HepG2 (cell line): ENCODE data around the gene FITM2. TPM values are rescaled to one million over a fixed set of nuclear protein-coding genes. Genes with fewer than 3 reads are reported as not detected.

ENCODE experiments used
- AKAP8 ChIP-seq: sonication (generic); formaldehyde crosslinking; IDR thresholded peaks from 2 replicates; pipeline ENCODE4 v1.5.1; 2020; ENCODE audit warnings: mild to moderate bottlenecking, missing genetic modification reagents
- ARHGAP35 ChIP-seq: sonication (generic); formaldehyde crosslinking; IDR thresholded peaks from 2 replicates; pipeline ENCODE4 v1.9.0; 2022; ENCODE audit warnings: mild to moderate bottlenecking, inconsistent platforms, moderate library complexity, missing genetic modification reagents, borderline replicate concordance
- ERF ChIP-seq: IDR thresholded peaks from 2 replicates; pipeline ENCODE4 v1.6.1; 2018; ENCODE audit warnings: missing biosample characterization, missing genetic modification reagents
- IRF1 ChIP-seq: sonication (generic); formaldehyde crosslinking; IDR thresholded peaks from 2 replicates; pipeline ENCODE4 v1.4.0; 2020; ENCODE audit warnings: low read depth, mild to moderate bottlenecking, missing genetic modification reagents
- MXD4 ChIP-seq: IDR thresholded peaks from 2 replicates; pipeline ENCODE4 v1.6.1; 2016; ENCODE audit warnings: mild to moderate bottlenecking, missing biosample characterization, missing genetic modification reagents
- NFATC3 ChIP-seq: sonication (generic); formaldehyde crosslinking; IDR thresholded peaks from 2 replicates; pipeline ENCODE4 v1.5.1; 2020; ENCODE audit warnings: mild to moderate bottlenecking, missing genetic modification reagents
- TAF1 ChIP-seq: sonication (generic); formaldehyde crosslinking; IDR thresholded peaks from 2 replicates; pipeline ENCODE4 v1.4.0; 2020; ENCODE audit warnings: missing genetic modification reagents
- TIGD3 ChIP-seq: sonication (generic); formaldehyde crosslinking; IDR thresholded peaks from 2 replicates; pipeline ENCODE4 v1.5.1; 2020; ENCODE audit warnings: mild to moderate bottlenecking, missing genetic modification reagents, borderline replicate concordance
- USF2 ChIP-seq, 2 experiments: sonication (generic) in 1 of 2; formaldehyde crosslinking in 1 of 2; IDR thresholded peaks; 2 replicates each; pipeline versions ENCODE4 v1.5.1 to v1.6.1; 2011 to 2020; ENCODE audit warnings: borderline replicate concordance in 1 of 2, low read depth in 1 of 2, low read length in 1 of 2, mild to moderate bottlenecking in 1 of 2, missing genetic modification reagents in 1 of 2, moderate library complexity in 1 of 2
- ZBTB2 ChIP-seq: sonication (generic); formaldehyde crosslinking; IDR thresholded peaks from 2 replicates; pipeline ENCODE4 v1.8.0; 2022; ENCODE audit warnings: low read depth, missing genetic modification reagents
- ZBTB3 ChIP-seq: sonication (generic); formaldehyde crosslinking; IDR thresholded peaks from 2 replicates; pipeline ENCODE4 v1.4.0; 2020; ENCODE audit warnings: low read depth, mild to moderate bottlenecking, moderate library complexity, missing genetic modification reagents, borderline replicate concordance
- ZBTB43 ChIP-seq: sonication (generic); formaldehyde crosslinking; conservative IDR thresholded peaks from 2 replicates; pipeline ENCODE4 v1.4.0; 2020; ENCODE audit warnings: missing genetic modification reagents
- ZMYM3 ChIP-seq: sonication (generic); formaldehyde crosslinking; IDR thresholded peaks from 2 replicates; pipeline ENCODE4 v1.5.1; 2020; ENCODE audit warnings: mild to moderate bottlenecking, missing genetic modification reagents
- ZNF136 ChIP-seq: sonication (generic); formaldehyde crosslinking; IDR thresholded peaks from 2 replicates; pipeline ENCODE4 v1.8.1; 2022; ENCODE audit warnings: low read depth, mild to moderate bottlenecking, moderate library complexity, missing genetic modification reagents
- ZNF501 ChIP-seq: sonication (generic); formaldehyde crosslinking; IDR thresholded peaks from 2 replicates; pipeline ENCODE4 v1.5.1; 2020; ENCODE audit warnings: mild to moderate bottlenecking, moderate library complexity, missing genetic modification reagents
- ZNF567 ChIP-seq: sonication (generic); formaldehyde crosslinking; IDR thresholded peaks from 2 replicates; pipeline ENCODE4 v1.8.1; 2023; ENCODE audit warnings: mild to moderate bottlenecking, missing genetic modification reagents, borderline replicate concordance
- ZSCAN21 ChIP-seq: sonication (generic); formaldehyde crosslinking; IDR thresholded peaks from 2 replicates; pipeline ENCODE4 v1.8.0; 2022; ENCODE audit warnings: mild to moderate bottlenecking, missing genetic modification reagents, moderate library complexity, borderline replicate concordance
- polyA plus RNA-seq, 8 experiments: library from polyadenylated mRNA; depleted of rRNA in 3 of 8; stranded (reverse) in 7 of 8; unstranded in 1 of 8; fragments of >200 nt; fragmentation: Illumina TruSeq in 4 of 8; extraction: Trizol in 4 of 8; gene quantifications; 2 replicates each; pipeline versions ENCODE4 v1.2.1 to v1.2.3, GENCODE V29; 2011 to 2016; ENCODE audit warnings: low read depth in 4 of 8, missing spikeins in 1 of 8, mixed read lengths in 1 of 8; ENCODE audit not compliant: insufficient read depth in 1 of 8
- total RNA-seq, 5 experiments: library from RNA; depleted of rRNA; stranded (reverse); fragments of >200 nt; fragmentation: Illumina TruSeq; extraction: Trizol; gene quantifications; 2 replicates each; pipeline ENCODE4 v1.2.3, GENCODE V29; 2016; ENCODE audit warnings: low read depth in 1 of 5
- TF ChIP-seq, protein P1 (sequence below): sonication (generic); formaldehyde crosslinking; IDR thresholded peaks from 2 replicates; pipeline ENCODE4 v1.4.0; 2020; ENCODE audit warnings: missing genetic modification reagents

FITM2 gene
- total and polyA plus RNA-seq, 2 of the 13 experiments (the other 11 are each of a cell fraction or from before 2014, with no cell fraction given) = 9.6 to 24.5 TPM

DNA sequence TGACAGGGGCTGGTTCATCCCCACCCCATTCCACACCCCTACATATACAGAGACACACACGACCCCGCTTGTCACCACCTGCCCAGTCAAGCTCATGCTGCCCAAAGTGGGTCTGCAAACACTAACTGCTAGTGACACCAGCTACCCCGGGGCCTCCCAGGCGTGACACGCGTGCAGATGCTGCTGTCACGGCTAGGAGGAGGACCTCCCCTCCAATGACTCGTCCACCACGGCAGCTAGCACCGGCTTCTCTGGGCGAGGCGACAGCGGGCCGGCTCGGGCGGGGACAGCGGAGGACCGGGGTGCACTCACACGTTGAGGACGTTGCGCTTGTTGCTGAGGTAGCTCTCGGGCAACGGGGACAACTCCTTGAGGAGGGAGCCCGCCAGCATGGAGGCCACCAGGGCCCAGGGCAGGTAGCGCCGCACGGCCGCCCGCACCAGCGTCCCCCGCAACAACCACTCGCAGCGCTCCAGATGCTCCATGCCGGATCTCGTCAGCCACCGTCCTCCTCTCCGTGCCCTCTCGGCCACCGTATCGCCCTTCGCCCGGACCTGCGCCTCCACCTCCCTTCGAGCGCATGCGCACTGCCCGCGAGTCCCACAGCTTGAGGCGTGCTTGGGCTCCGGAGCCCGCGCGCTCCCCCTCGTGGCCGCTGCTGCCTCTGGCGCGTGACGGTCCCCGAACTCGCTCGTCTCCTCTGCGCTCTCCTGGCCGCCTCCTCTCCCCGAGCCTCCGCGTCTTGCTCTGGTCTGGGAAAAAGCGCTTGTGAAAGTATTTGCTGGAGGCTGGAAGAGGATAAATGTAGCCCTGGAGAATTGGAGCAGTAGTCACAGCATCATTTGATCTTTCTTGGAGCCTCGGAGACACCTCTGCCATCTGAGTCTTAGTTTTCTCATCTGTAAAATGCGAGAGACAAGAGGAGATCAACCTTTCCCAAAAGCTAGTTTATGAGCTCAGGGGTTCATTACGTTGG lies at the start of gene FITM2 (continued):
- TF ChIP-seq USF2 (IDR thresholded peaks at IDR 0.05; ENCODE audit: low read depth, low read length) = no peak; the same call in 1 of the 2 replicates
- no peak; the same call in 1 of the 2 replicates for TF ChIP-seq USF2 (CRISPR knock-in tag; IDR thresholded peaks at IDR 0.05; ENCODE audit: borderline replicate concordance)
- TF ChIP-seq NFATC3 (CRISPR knock-in tag) = 0 out of 2 replicates have a peak, but pooled peaks have one; percentile 92
- TF ChIP-seq ZNF136 (CRISPR knock-in tag) = peak; percentile 97
- no peak for TF ChIP-seq ZNF567 (CRISPR knock-in tag)
- TF ChIP-seq ZNF501 (CRISPR knock-in tag) = peak; percentile 99
- TF ChIP-seq ZMYM3 (CRISPR knock-in tag) = peak; percentile 90
- 0 out of 2 replicates have a peak, but pooled peaks have one; percentile 45 for TF ChIP-seq TIGD3 (CRISPR knock-in tag)
- no peak for TF ChIP-seq ZBTB3
- TF ChIP-seq, protein P1, sequence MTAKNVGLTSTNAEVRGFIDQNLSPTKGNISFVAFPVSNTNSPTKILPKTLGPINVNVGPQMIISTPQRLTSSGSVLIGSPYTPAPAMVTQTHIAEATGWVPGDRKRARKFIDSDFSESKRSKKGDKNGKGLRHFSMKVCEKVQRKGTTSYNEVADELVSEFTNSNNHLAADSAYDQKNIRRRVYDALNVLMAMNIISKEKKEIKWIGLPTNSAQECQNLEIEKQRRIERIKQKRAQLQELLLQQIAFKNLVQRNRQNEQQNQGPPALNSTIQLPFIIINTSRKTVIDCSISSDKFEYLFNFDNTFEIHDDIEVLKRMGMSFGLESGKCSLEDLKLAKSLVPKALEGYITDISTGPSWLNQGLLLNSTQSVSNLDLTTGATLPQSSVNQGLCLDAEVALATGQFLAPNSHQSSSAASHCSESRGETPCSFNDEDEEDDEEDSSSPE (CRISPR knock-in tag) = peak; percentile 91
- TF ChIP-seq MXD4 (CRISPR knock-in tag) = peak; percentile 96
- no peak for TF ChIP-seq ZBTB2
- peak; percentile 85 for TF ChIP-seq ARHGAP35 (CRISPR knock-in tag)
- TF ChIP-seq ERF = peak; percentile 99
- TF ChIP-seq IRF1 (CRISPR knock-in tag) = 0 out of 2 replicates have a peak, but pooled peaks have one; percentile 55
- peak; percentile 96; the same call in 1 of the 2 replicates for TF ChIP-seq ZSCAN21
- TF ChIP-seq ZBTB43 (CRISPR knock-in tag) = 0 out of 2 replicates have a peak, but pooled peaks have one; percentile 54
- TF ChIP-seq AKAP8 = peak; percentile 94; the same call in 1 of the 2 replicates
- TF ChIP-seq TAF1 (CRISPR knock-in tag) = peak; percentile 90; the same call in 1 of the 2 replicates
